SK-N-SH treated with all-trans-retinoic acid at 6 μM for 48 hours (cell line): Measurements from ENCODE around the gene PANX1.

ENCODE experiments used
- ATAC-seq: fragments of 200-7000 bp; cut with Tn5 transposase; 3 replicates; pipeline ENCODE4 v1.9.1; 2020; ENCODE audit warnings: mild to moderate bottlenecking, moderate library complexity
- ARNTL ChIP-seq: fragments of 450-650 bp; formaldehyde crosslinking; IDR thresholded peaks from 2 replicates; pipeline ENCODE4 v1.5.0; 2020; ENCODE audit warnings: low read depth, mild to moderate bottlenecking, moderate library complexity, borderline replicate concordance
- CSDC2 ChIP-seq: fragments of 250-450 bp; sonication (Bioruptor Pico); IDR thresholded peaks from 2 replicates; pipeline ENCODE4 v1.5.0; 2020; ENCODE audit warnings: mild to moderate bottlenecking, moderate library complexity
- CSRNP3 ChIP-seq: fragments of 250-450 bp; sonication (Bioruptor Pico); IDR thresholded peaks from 2 replicates; pipeline ENCODE4 v1.5.1; 2021; ENCODE audit warnings: mild to moderate bottlenecking, moderate library complexity
- ESRRG ChIP-seq: fragments of 250-450 bp; sonication (Bioruptor Pico); IDR thresholded peaks from 2 replicates; pipeline ENCODE4 v1.6.1; 2021; ENCODE audit warnings: mild to moderate bottlenecking
- GLIS3 ChIP-seq: fragments of 250-450 bp; sonication (Bioruptor Pico); IDR thresholded peaks from 2 replicates; pipeline ENCODE4 v1.5.0; 2020; ENCODE audit warnings: mild to moderate bottlenecking, moderate library complexity
- ISL1 ChIP-seq: fragments of 250-450 bp; sonication (Bioruptor Pico); IDR thresholded peaks from 2 replicates; pipeline ENCODE4 v2.1.2; 2022; ENCODE audit warnings: mild to moderate bottlenecking, moderate library complexity
- OSR1 ChIP-seq: fragments of 250-450 bp; sonication (Bioruptor Pico); IDR thresholded peaks from 2 replicates; pipeline ENCODE4 v1.8.0; 2022; ENCODE audit warnings: moderate library complexity, mild to moderate bottlenecking, inconsistent platforms
- POU6F1 ChIP-seq: fragments of 250-450 bp; sonication (Bioruptor Pico); IDR thresholded peaks from 2 replicates; pipeline ENCODE4 v1.8.0; 2021; ENCODE audit warnings: low read depth, mild to moderate bottlenecking, moderate library complexity, borderline replicate concordance
- PPARA ChIP-seq: fragments of 250-450 bp; sonication (Bioruptor Pico); IDR thresholded peaks from 2 replicates; pipeline ENCODE4 v1.5.0; 2020; ENCODE audit warnings: mild to moderate bottlenecking, borderline replicate concordance
- SNAI2 ChIP-seq: fragments of 250-450 bp; sonication (Bioruptor Pico); IDR thresholded peaks from 2 replicates; pipeline ENCODE4 v1.5.0; 2020; ENCODE audit warnings: mild to moderate bottlenecking, moderate library complexity
- TCF4 ChIP-seq: fragments of 250-450 bp; sonication (Bioruptor Pico); IDR thresholded peaks from 2 replicates; pipeline ENCODE4 v1.8.0; 2021; ENCODE audit warnings: mild to moderate bottlenecking, moderate library complexity, borderline replicate concordance
- TOX ChIP-seq: fragments of 250-450 bp; sonication (Bioruptor Pico); IDR thresholded peaks from 2 replicates; pipeline ENCODE4 v1.8.0; 2021; ENCODE audit warnings: mild to moderate bottlenecking, moderate library complexity, borderline replicate concordance
- ZC3H10 ChIP-seq: fragments of 250-450 bp; sonication (Bioruptor Pico); IDR thresholded peaks from 2 replicates; pipeline ENCODE4 v1.5.1; 2021; ENCODE audit warnings: mild to moderate bottlenecking, moderate library complexity
- ZFP3 ChIP-seq: fragments of 250-450 bp; sonication (Bioruptor Pico); IDR thresholded peaks from 2 replicates; pipeline ENCODE4 v1.5.0; 2020; ENCODE audit warnings: mild to moderate bottlenecking, moderate library complexity
- ZFP30 ChIP-seq: fragments of 450-650 bp; formaldehyde crosslinking; IDR thresholded peaks from 2 replicates; pipeline ENCODE4 v1.5.0; 2022; ENCODE audit warnings: mild to moderate bottlenecking, moderate library complexity
- ZNF565 ChIP-seq: fragments of 450-650 bp; formaldehyde crosslinking; conservative IDR thresholded peaks from 2 replicates; pipeline ENCODE4 v1.5.0; 2020; ENCODE audit warnings: low read depth, mild to moderate bottlenecking, moderate library complexity
- ZNF8 ChIP-seq: fragments of 450-650 bp; formaldehyde crosslinking; IDR thresholded peaks from 2 replicates; pipeline ENCODE4 v1.5.0; 2020; ENCODE audit warnings: mild to moderate bottlenecking, moderate library complexity
- TF ChIP-seq, protein P1 (sequence below): fragments of 250-450 bp; sonication (Bioruptor Pico); IDR thresholded peaks from 2 replicates; pipeline ENCODE4 v1.5.0; 2020; ENCODE audit warnings: mild to moderate bottlenecking, moderate library complexity
- TF ChIP-seq, protein P2 (sequence below): fragments of 250-450 bp; sonication (Bioruptor Pico); IDR thresholded peaks from 2 replicates; pipeline ENCODE4 v1.5.1; 2020; ENCODE audit warnings: low read depth, mild to moderate bottlenecking, moderate library complexity
- TF ChIP-seq, protein P3 (sequence below): fragments of 250-450 bp; sonication (Bioruptor Pico); IDR thresholded peaks from 2 replicates; pipeline ENCODE4 v1.8.0; 2020; ENCODE audit warnings: mild to moderate bottlenecking, moderate library complexity, borderline replicate concordance

The PANX1 gene

GRCh38 chr11:94127638-94128037 lies 1.0 kb upstream of the PANX1 start (continued):
- TF ChIP-seq SNAI2 (CRISPR knock-in tag): no peak
- no peak for TF ChIP-seq ZNF8 (CRISPR knock-in tag)
- no peak for TF ChIP-seq CSRNP3 (CRISPR knock-in tag)
- TF ChIP-seq ZNF565: no peak
- TF ChIP-seq, all 23 proteins: peak for 0

- ATAC-seq: peak; percentile 41
- TF ChIP-seq, protein P1, sequence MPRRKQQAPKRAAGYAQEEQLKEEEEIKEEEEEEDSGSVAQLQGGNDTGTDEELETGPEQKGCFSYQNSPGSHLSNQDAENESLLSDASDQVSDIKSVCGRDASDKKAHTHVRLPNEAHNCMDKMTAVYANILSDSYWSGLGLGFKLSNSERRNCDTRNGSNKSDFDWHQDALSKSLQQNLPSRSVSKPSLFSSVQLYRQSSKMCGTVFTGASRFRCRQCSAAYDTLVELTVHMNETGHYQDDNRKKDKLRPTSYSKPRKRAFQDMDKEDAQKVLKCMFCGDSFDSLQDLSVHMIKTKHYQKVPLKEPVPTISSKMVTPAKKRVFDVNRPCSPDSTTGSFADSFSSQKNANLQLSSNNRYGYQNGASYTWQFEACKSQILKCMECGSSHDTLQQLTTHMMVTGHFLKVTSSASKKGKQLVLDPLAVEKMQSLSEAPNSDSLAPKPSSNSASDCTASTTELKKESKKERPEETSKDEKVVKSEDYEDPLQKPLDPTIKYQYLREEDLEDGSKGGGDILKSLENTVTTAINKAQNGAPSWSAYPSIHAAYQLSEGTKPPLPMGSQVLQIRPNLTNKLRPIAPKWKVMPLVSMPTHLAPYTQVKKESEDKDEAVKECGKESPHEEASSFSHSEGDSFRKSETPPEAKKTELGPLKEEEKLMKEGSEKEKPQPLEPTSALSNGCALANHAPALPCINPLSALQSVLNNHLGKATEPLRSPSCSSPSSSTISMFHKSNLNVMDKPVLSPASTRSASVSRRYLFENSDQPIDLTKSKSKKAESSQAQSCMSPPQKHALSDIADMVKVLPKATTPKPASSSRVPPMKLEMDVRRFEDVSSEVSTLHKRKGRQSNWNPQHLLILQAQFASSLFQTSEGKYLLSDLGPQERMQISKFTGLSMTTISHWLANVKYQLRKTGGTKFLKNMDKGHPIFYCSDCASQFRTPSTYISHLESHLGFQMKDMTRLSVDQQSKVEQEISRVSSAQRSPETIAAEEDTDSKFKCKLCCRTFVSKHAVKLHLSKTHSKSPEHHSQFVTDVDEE (CRISPR knock-in tag): 0 out of 2 replicates have a peak, but pooled peaks have one; percentile 9
- TF ChIP-seq PPARA: no peak
Measured at GRCh38 chr11:94128291-94128745, 323 bp upstream of the PANX1 start.

GRCh38 chr11:94129512-94130297 lies 1.1 kb downstream of the PANX1 start:
- TF ChIP-seq ZFP30 (CRISPR knock-in tag) (no peak), TOX (CRISPR knock-in tag) (no peak), ZC3H10 (CRISPR knock-in tag) (no peak), CSRNP3 (CRISPR knock-in tag) (no peak), ESRRG (CRISPR knock-in tag) (no peak), PPARA (no peak)
- ATAC-seq: no peak

- no peak for ATAC-seq
- TF ChIP-seq GLIS3 (CRISPR knock-in tag): no peak
- TF ChIP-seq OSR1 (CRISPR knock-in tag): no peak
- no peak for TF ChIP-seq TCF4
- no peak for TF ChIP-seq ZC3H10 (CRISPR knock-in tag)
- no peak for TF ChIP-seq ZNF565
- no peak for TF ChIP-seq SNAI2 (CRISPR knock-in tag)
- TF ChIP-seq, protein P1 (CRISPR knock-in tag): no peak
- TF ChIP-seq ARNTL: no peak
- TF ChIP-seq PPARA: no peak
- no peak for TF ChIP-seq TOX (CRISPR knock-in tag)
- TF ChIP-seq POU6F1 (CRISPR knock-in tag): no peak
- no peak for TF ChIP-seq ZFP3
- TF ChIP-seq CSDC2 (CRISPR knock-in tag): no peak
- TF ChIP-seq, protein P2, sequence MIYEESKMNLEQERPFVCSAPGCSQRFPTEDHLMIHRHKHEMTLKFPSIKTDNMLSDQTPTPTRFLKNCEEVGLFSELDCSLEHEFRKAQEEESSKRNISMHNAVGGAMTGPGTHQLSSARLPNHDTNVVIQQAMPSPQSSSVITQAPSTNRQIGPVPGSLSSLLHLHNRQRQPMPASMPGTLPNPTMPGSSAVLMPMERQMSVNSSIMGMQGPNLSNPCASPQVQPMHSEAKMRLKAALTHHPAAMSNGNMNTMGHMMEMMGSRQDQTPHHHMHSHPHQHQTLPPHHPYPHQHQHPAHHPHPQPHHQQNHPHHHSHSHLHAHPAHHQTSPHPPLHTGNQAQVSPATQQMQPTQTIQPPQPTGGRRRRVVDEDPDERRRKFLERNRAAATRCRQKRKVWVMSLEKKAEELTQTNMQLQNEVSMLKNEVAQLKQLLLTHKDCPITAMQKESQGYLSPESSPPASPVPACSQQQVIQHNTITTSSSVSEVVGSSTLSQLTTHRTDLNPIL (CRISPR knock-in tag): no peak
- no peak for TF ChIP-seq ISL1
- TF ChIP-seq, protein P3, sequence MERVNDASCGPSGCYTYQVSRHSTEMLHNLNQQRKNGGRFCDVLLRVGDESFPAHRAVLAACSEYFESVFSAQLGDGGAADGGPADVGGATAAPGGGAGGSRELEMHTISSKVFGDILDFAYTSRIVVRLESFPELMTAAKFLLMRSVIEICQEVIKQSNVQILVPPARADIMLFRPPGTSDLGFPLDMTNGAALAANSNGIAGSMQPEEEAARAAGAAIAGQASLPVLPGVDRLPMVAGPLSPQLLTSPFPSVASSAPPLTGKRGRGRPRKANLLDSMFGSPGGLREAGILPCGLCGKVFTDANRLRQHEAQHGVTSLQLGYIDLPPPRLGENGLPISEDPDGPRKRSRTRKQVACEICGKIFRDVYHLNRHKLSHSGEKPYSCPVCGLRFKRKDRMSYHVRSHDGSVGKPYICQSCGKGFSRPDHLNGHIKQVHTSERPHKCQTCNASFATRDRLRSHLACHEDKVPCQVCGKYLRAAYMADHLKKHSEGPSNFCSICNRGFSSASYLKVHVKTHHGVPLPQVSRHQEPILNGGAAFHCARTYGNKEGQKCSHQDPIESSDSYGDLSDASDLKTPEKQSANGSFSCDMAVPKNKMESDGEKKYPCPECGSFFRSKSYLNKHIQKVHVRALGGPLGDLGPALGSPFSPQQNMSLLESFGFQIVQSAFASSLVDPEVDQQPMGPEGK (CRISPR knock-in tag): no peak
- no peak for TF ChIP-seq ZFP30 (CRISPR knock-in tag)
Measured at GRCh38 chr11:94130298-94131046, 1.8 kb downstream of the PANX1 start.
